HL-60 (cell line): Measurements from ENCODE around the gene MYRFL.

Source experiments
- GABPA ChIP-seq: IDR thresholded peaks from 2 replicates; pipeline ENCODE4 v1.6.1; 2012; ENCODE audit warnings: low read depth
- TF ChIP-seq, protein P1 (sequence below): IDR thresholded peaks from one replicate; pipeline ENCODE4 v1.5.1; 2011; ENCODE audit warnings: low read length, control low read depth, inconsistent platforms; ENCODE audit not compliant: insufficient read depth

DNA sequence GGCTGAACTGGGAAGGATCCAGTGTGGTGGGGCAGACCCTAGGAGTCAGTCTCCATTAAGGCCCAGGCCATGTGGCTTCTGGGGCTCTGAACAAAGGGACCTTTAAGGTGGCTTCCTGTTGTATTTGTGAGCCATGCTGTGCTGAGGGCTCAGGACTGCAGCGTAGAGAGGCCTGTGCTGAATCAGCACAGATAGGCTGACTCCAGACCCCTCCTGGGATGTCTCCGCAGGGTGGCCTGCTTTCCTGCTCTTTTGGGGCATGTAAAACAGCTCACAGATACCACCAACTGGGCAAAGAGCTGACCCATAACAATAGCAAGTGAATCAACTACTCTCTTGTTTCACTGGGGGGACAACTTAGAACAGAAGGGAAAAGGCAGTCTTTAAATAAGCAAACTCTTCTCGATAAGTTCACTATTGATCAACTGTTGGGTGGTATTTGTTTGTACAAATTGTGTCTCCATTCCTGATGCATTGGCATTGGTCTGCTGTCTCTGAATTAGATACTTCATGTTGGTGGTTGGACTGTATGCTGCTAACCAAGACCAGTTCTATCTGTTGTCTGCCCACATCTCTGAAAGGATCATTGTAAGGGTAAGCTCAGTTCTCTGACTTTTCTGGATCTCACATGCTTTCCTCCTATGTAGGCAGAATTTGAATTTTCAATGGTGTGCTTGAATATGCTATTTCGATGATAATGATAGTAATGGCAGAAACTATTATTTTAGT, 71.8 kb downstream of the MYRFL start:
- TF ChIP-seq, protein P1, sequence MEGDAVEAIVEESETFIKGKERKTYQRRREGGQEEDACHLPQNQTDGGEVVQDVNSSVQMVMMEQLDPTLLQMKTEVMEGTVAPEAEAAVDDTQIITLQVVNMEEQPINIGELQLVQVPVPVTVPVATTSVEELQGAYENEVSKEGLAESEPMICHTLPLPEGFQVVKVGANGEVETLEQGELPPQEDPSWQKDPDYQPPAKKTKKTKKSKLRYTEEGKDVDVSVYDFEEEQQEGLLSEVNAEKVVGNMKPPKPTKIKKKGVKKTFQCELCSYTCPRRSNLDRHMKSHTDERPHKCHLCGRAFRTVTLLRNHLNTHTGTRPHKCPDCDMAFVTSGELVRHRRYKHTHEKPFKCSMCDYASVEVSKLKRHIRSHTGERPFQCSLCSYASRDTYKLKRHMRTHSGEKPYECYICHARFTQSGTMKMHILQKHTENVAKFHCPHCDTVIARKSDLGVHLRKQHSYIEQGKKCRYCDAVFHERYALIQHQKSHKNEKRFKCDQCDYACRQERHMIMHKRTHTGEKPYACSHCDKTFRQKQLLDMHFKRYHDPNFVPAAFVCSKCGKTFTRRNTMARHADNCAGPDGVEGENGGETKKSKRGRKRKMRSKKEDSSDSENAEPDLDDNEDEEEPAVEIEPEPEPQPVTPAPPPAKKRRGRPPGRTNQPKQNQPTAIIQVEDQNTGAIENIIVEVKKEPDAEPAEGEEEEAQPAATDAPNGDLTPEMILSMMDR = no peak
- no peak for TF ChIP-seq GABPA
